Measurements from ENCODE around the gene ESPL1.
A peak's percentile ranks its signal among the peaks of the same experiment; 100 is the strongest.

DNA sequence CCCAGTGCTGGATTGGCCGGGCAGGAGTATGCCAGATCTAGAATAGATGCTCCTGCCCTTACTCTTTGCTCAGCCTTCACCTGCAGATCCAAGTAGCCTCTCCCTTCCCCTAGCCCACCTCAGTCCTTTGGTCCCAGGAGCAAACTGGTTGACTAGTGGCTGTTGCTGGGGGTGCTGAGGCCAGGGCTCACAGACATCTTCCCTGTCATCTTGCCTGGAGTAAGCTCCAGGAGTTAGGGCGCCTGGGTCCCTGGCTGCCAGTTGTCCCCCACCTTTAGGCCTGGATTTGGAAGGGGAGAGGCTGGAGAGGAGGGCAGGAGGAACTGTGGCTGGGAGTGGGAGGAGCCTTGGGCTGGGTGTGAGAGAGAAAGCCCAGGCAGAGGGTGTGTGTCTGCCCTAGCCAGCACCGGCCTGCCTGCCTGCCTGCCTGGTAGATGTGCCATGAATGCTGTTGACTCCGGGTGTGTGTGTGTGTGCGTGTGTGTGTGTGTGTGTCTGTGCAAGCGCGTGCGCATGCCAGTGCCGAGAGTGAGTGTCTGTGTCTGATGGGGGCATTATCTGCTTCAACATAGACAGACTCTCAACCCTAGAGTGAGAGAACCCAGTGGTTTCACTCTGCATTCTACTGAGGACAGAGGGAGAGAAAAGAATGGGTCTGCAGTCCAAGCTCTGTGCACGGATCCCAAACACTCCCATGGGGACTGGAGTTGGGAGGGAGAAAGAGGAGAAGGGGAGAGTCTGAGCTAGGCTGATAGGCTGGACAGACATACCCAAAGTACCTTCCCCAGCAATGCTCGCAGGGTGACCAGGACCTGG, 35.2 kb upstream of the ESPL1 start:
- TF ChIP-seq, protein P1, sequence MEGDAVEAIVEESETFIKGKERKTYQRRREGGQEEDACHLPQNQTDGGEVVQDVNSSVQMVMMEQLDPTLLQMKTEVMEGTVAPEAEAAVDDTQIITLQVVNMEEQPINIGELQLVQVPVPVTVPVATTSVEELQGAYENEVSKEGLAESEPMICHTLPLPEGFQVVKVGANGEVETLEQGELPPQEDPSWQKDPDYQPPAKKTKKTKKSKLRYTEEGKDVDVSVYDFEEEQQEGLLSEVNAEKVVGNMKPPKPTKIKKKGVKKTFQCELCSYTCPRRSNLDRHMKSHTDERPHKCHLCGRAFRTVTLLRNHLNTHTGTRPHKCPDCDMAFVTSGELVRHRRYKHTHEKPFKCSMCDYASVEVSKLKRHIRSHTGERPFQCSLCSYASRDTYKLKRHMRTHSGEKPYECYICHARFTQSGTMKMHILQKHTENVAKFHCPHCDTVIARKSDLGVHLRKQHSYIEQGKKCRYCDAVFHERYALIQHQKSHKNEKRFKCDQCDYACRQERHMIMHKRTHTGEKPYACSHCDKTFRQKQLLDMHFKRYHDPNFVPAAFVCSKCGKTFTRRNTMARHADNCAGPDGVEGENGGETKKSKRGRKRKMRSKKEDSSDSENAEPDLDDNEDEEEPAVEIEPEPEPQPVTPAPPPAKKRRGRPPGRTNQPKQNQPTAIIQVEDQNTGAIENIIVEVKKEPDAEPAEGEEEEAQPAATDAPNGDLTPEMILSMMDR (conservative IDR thresholded peaks at IDR 0.05 in 1 of 2, IDR thresholded peaks at IDR 0.05 in 1 of 2; ENCODE audit: low read depth in 1 of 2, low read length in 2 of 2), result no peak
- TF ChIP-seq EZH2 (IDR thresholded peaks at IDR 0.05; ENCODE audit: low read length, missing control alignments), result peak; percentile 5

Measured in fibroblast of lung (primary cell).